Middle frontal gyrus (tissue), 1 donor: Measurements from ENCODE around the gene MTFP1.
A peak's percentile ranks its signal among the peaks of the same experiment; 100 is the strongest.
"Not testable (repeated sequence)": the region's sequence is repeated elsewhere in the genome, so short reads cannot be mapped to it uniquely, and the experiment has no call there.

ENCODE experiments used
- DNase-seq: peaks from one replicate; pipeline ENCODE4 v3.0.0-alpha.2; 2015; ENCODE audit warnings: low spot score; ENCODE audit errors: extremely low spot score

The MTFP1 gene

GRCh38 chr22:30425616-30426387 lies at the start of gene MTFP1:
TSS of gene MTFP1 (plus strand) at chr22:30425768. CDS start at chr22:30425880, 112 bp downstream.
- DNase-seq = no peak

- DNase-seq = no peak
Measured at GRCh38 chr22:30380011-30380410, 45.6 kb upstream of the MTFP1 start.

GRCh38 chr22:30381264-30381663 lies 44.3 kb upstream of the MTFP1 start:
- DNase-seq = no peak

DNA sequence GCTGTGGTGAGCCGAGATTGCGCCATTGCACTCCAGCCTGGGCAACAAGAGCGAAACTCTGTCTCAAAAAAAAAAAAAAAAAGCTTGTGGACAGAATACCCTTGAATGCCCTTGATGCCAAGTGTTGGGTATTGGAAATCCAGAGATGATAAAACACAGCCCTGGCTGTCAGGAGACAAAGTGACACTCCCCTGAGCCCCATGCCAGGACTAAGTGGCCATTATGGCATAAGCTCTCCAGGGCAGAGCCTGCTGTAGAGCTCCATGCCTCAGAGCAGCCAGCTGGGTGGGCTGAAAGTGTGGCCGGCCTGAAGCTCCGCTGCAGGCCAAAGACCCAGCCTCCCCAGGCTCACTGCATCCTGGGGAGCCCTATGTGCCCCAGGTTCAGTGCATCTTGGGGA lies 43.2 kb upstream of the MTFP1 start:
- DNase-seq = no peak

DNA sequence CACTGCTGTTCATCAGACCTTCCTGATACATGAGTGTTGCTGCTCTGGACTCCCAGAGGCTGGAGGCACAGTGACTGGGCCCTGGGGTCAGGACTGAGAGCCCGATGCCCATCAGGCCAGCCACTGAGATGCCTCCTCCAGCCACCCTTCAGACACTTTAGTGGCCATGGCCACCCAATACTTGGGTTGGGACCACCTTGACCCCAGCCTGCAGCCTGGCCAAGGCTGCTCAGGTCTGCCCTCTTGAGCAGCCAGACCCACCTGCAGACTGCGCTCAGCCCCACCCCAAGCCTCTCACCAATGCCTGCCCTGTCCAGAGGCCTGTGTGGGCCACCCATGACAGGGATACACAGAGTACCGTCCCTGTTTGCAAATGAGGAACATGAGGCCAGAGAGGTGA lies 42.5 kb upstream of the MTFP1 start:
- no peak for DNase-seq

DNA sequence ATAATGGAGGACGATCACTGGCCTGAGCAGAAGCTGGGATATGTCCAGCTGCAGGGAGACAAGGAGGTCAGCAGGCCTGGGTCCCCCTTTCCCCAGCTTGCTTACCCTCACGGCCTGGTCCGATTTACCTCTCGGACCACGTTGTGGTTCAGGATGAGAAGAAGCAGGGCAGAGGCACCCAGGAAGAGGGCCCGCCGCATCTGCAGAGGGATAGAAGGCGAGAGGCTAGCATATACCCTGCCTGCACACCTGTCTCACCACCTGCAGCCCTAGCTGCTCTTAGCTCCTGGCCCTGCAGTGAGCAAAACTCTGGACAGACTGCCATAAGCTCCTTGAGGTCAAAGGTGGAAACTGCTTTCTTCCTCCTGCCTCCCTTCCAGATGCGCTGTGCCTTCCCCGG lies 39.6 kb upstream of the MTFP1 start:
- no peak for DNase-seq

- no peak for DNase-seq
Measured at GRCh38 chr22:30386608-30386959, 39.0 kb upstream of the MTFP1 start.

- DNase-seq = peak; percentile 80
Measured at GRCh38 chr22:30386960-30387827, 38.4 kb upstream of the MTFP1 start, which contains the start of gene RNF215. TSS of gene RNF215 (minus strand) at chr22:30387411. CDS start at chr22:30387313, 98 bp downstream.

GRCh38 chr22:30390974-30391691 lies 34.4 kb upstream of the MTFP1 start:
- peak; percentile 77 for DNase-seq

GRCh38 chr22:30392661-30393321 lies 32.8 kb upstream of the MTFP1 start:
- DNase-seq = no peak

DNA sequence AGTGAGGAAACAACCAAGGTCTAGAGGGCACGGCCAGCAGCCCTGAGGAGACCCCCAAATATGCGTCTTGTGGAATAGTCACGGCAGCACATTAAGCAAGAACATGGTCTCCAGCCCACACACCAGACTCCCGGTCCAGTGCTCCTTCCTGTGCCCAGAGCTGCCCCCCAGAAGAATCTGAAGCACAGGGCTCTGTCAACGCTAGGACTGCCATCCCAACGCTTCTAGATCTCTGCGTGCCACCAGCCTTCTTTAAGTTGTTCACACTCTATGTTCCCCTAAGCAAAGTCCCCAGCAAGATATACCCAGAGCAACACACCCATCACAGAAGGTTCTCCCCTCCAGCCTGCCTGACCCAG lies 32.3 kb upstream of the MTFP1 start:
- DNase-seq = no peak

GRCh38 chr22:30393885-30394284 lies 31.7 kb upstream of the MTFP1 start:
- DNase-seq = no peak

DNA sequence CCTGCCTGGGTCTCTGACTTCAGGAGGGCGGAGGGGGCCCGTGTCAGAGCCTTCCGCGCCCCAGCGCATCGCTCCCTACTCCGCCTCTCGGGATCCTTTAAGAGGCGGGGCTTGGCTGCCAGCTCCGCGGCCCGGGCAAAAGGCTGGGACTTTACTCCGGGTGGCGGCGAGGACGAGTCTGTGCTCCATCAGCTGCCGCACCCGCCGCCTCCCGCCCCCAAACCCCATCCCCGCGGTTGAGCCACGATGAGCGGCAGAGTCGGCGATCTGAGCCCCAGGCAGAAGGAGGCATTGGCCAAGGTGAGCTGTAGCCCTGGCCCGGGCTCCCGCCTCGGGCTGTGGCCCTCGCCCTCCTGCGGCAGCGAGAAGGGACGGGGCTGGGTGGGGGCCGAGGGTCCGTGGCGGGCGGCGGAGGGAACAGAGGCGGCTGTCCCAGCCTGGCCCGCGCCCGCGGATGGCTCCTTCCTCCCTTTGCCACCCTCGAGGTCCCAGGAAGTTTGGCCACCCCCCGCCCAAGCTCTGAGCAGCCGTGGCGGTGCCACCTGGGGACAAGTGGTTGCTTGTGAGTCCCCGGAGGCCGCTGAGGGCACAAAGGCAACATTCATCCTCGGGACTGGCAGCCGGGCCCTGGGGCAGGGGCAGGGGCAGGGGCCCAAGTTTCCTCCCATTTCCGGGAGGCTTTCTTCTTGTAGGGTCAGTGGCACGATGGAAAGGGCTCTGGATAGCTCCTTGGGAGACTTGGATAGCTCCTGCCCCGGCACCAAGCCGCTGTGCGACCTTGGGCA lies 28.5 kb upstream of the MTFP1 start, which contains the start of gene SEC14L2:
Gene SEC14L2 (plus strand): TSS at position 148 of the 785 bp plus-strand sequence. CDS start 99 bp downstream, at position 247.
- peak; percentile 48 for DNase-seq

- DNase-seq = no peak
Measured at GRCh38 chr22:30397656-30398635, 27.6 kb upstream of the MTFP1 start.

GRCh38 chr22:30398685-30399680 lies 26.6 kb upstream of the MTFP1 start:
- no peak for DNase-seq

DNA sequence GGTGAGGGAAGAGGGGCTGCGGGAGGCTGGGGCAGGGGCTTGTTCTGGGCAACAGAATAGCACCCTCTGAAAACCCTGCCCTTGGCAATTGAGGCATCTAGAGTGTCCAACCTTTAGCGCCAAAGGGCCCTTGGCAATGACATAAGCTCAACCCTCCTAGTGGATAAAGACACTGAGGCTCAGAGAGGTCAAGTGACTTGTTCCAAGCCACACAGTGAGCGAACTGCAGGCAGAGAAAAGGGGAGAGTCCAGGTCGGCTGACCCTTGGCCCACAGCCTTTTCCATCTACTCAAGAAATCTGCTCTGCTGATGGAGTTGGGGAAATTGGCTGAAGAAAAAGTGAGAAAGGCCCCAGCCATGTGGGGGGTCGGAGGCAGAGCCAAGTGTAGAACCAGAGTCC lies 25.9 kb upstream of the MTFP1 start:
- no peak for DNase-seq

- DNase-seq = no peak
Measured at GRCh38 chr22:30400159-30400558, 25.4 kb upstream of the MTFP1 start.

DNA sequence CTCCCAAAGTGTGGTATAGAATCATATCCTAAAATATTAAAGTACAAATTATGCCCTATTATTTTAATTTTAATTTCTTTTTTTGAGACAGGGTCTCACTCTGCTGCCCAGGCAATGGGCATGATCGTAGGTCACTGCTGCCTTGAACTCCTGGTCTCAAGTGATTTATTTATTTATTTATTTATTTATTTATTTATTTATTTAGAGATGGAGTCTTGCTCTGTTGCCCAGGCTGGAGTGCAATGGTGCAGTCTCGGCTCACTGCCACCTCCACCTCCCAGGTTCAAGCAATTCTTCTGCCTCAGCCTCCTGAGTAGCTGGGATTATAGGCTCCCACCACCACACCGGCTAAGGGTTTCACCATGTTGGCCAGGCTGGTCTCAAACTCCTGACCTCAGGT lies 24.5 kb upstream of the MTFP1 start:
- DNase-seq = not testable (repeated sequence)
